HCT116 (cell line): Measurements from ENCODE around the gene UAP1. TPM values are rescaled to one million over a fixed set of nuclear protein-coding genes. Genes with fewer than 3 reads are reported as not detected.

ENCODE experiments used
- ATAC-seq: fragments of 200-7000 bp; cut with Tn5 transposase; 2 replicates; pipeline ENCODE4 v1.9.1; 2020; ENCODE audit warnings: mild to moderate bottlenecking, moderate library complexity
- BruUV-seq: library from RNA; stranded (reverse); fragments of 400-500 nt; replicated peaks from 2 replicates; lab custom pipeline; 2021; lab: Mats Ljungman, UMichigan
- CTCF ChIA-PET: fragments of 300-600 bp; sonication (Branson Sonifier 250); formaldehyde crosslinking; loops from one replicate; lab custom pipeline; 2021; ENCODE audit warnings: antibody characterized with exemption; lab: Charles Lee
- POLR2A ChIA-PET: fragments of 300-600, 350-600 bp; sonication (Branson Sonifier 250); formaldehyde crosslinking; loops from one replicate; lab custom pipeline; 2021; ENCODE audit warnings: antibody characterized with exemption; lab: Charles Lee
- RAD21 ChIA-PET, 2 experiments: fragments of 300-600 bp; sonication (Branson Sonifier 250); formaldehyde crosslinking; loops; one replicate each; lab custom pipeline; 2023; ENCODE audit warnings: low total read pairs in 2 of 2; ENCODE audit not compliant: uncharacterized antibody in 2 of 2, unreplicated experiment in 2 of 2, low non-redundant PET in 1 of 2; lab: Charles Lee
- DNase-seq: peaks from one replicate; pipeline ENCODE4 v3.0.0-alpha.2; 2010; ENCODE audit warnings: low read depth, low spot score
- H2AFZ ChIP-seq: fragments of 200-600 bp; shearing (Covaris generic), sonication (generic); 2 replicates; pipeline ENCODE4 v1.6.1; 2017; ENCODE audit warnings: low read depth, mixed run types, mixed read lengths, antibody characterized with exemption, low read length; ENCODE audit not compliant: poor library complexity, severe bottlenecking
- H3K27ac ChIP-seq: 2 replicates; pipeline ENCODE4 v1.5.1; 2012; ENCODE audit warnings: low read depth, low read length
- H3K27me3 ChIP-seq: fragments of 200-600 bp; sonication (generic); 2 replicates; pipeline ENCODE4 v1.6.1; 2016; ENCODE audit warnings: mixed run types, low read length, mixed read lengths; ENCODE audit not compliant: insufficient read depth
- H3K36me3 ChIP-seq, 2 experiments: fragments of 200-500 bp in 1 of 2; fragments of 200-600 bp in 1 of 2; sonication (Bioruptor generic) in 1 of 2; sonication (generic) in 1 of 2; 2 replicates each; pipeline versions ENCODE4 v1.5.1 to v1.6.1; 2014 to 2016; ENCODE audit warnings: low read length in 2 of 2, inconsistent platforms in 1 of 2, mixed read lengths in 1 of 2, mixed run types in 1 of 2; ENCODE audit not compliant: insufficient read depth in 2 of 2, control insufficient read depth in 1 of 2
- H3K4me1 ChIP-seq, 2 experiments: fragments of 200-600 bp in 1 of 2; sonication (generic) in 1 of 2; 2 replicates each; pipeline versions ENCODE4 v1.5.1 to v1.6.1; 2012 to 2017; ENCODE audit warnings: low read length in 2 of 2, inconsistent platforms in 1 of 2, mild to moderate bottlenecking in 1 of 2, mixed read lengths in 1 of 2, mixed run types in 1 of 2, moderate library complexity in 1 of 2; ENCODE audit not compliant: insufficient read depth in 2 of 2, control insufficient read depth in 1 of 2
- H3K4me2 ChIP-seq: fragments of 200-600 bp; sonication (generic); 2 replicates; pipeline ENCODE4 v1.6.1; 2017; ENCODE audit warnings: mixed run types, low read length, mixed read lengths
- H3K4me3 ChIP-seq, 2 experiments: fragments of 200-600 bp in 1 of 2; sonication (generic) in 1 of 2; replicated peaks in 1 of 2; 2 replicates each; pipeline ENCODE4 v1.5.1; 2011 to 2016; ENCODE audit warnings: low read length in 2 of 2, control low read depth in 1 of 2, low read depth in 1 of 2, mild to moderate bottlenecking in 1 of 2, mixed read lengths in 1 of 2, mixed run types in 1 of 2
- H3K79me2 ChIP-seq: fragments of 200-600 bp; sonication (generic); 2 replicates; pipeline ENCODE4 v1.6.1; 2017; ENCODE audit warnings: mild to moderate bottlenecking, mixed run types, low read length, moderate library complexity, mixed read lengths; ENCODE audit not compliant: insufficient read depth
- H3K9ac ChIP-seq: fragments of 200-600 bp; sonication (generic); 2 replicates; pipeline ENCODE4 v1.6.1; 2016; ENCODE audit warnings: low read length, mixed read lengths
- H3K9me2 ChIP-seq: fragments of 200-600 bp; sonication (generic), shearing (Covaris generic); 2 replicates; pipeline ENCODE4 v1.6.1; 2017; ENCODE audit warnings: mixed run types, mild to moderate bottlenecking, moderate library complexity; ENCODE audit not compliant: insufficient read depth
- H3K9me3 ChIP-seq, 2 experiments: fragments of 200-500 bp in 1 of 2; fragments of 200-600 bp in 1 of 2; sonication (Bioruptor generic) in 1 of 2; sonication (generic) in 1 of 2; 2 replicates each; pipeline ENCODE4 v1.6.1; 2014 to 2017; ENCODE audit warnings: low read length in 2 of 2, mixed read lengths in 2 of 2, inconsistent platforms in 1 of 2, low read depth in 1 of 2, mild to moderate bottlenecking in 1 of 2, mixed run types in 1 of 2, moderate library complexity in 1 of 2; ENCODE audit not compliant: control insufficient read depth in 1 of 2, insufficient read depth in 1 of 2
- H4K20me1 ChIP-seq: fragments of 200-600 bp; sonication (generic), shearing (Covaris generic); 2 replicates; pipeline ENCODE4 v1.6.1; 2017; ENCODE audit warnings: mixed run types, mild to moderate bottlenecking, moderate library complexity; ENCODE audit not compliant: insufficient read depth
- ATF3 ChIP-seq: IDR thresholded peaks from 2 replicates; pipeline ENCODE4 v1.6.1; 2012
- CBX3 ChIP-seq: IDR thresholded peaks from 2 replicates; pipeline ENCODE4 v1.6.1; 2012; ENCODE audit warnings: low read depth
- CEBPB ChIP-seq: IDR thresholded peaks from 2 replicates; pipeline ENCODE4 v1.6.1; 2012; ENCODE audit warnings: low read depth
- EZH2 ChIP-seq: fragments of 200-600 bp; sonication (generic); IDR thresholded peaks from 2 replicates; pipeline ENCODE4 v1.6.1; 2017; ENCODE audit warnings: antibody characterized with exemption, mixed run types
- EZH2phosphoT487 ChIP-seq: fragments of 200-600 bp; IDR thresholded peaks from 2 replicates; pipeline ENCODE4 v1.6.1; 2018; ENCODE audit warnings: antibody characterized with exemption, borderline replicate concordance
- FOSL1 ChIP-seq: IDR thresholded peaks from 2 replicates; pipeline ENCODE4 v1.6.1; 2012; ENCODE audit warnings: low read depth
- MAX ChIP-seq: IDR thresholded peaks from 2 replicates; pipeline ENCODE4 v1.6.1; 2012
- POLR2AphosphoS5 ChIP-seq: IDR thresholded peaks from 2 replicates; pipeline ENCODE4 v1.6.1; 2011; ENCODE audit warnings: mild to moderate bottlenecking, low read depth, low read length, moderate library complexity
- RAD21 ChIP-seq: IDR thresholded peaks from 2 replicates; pipeline ENCODE4 v1.6.1; 2012; ENCODE audit warnings: low read depth, mild to moderate bottlenecking
- REST ChIP-seq: IDR thresholded peaks from 2 replicates; pipeline ENCODE4 v1.6.1; 2012; ENCODE audit warnings: low read depth
- SIN3A ChIP-seq: IDR thresholded peaks from 2 replicates; pipeline ENCODE4 v1.6.1; 2012; ENCODE audit warnings: low read depth
- SRF ChIP-seq: IDR thresholded peaks from 2 replicates; pipeline ENCODE4 v1.6.1; 2012; ENCODE audit warnings: low read depth
- TCF7L2 ChIP-seq: IDR thresholded peaks from 2 replicates; pipeline ENCODE4 v1.7.0; 2011; ENCODE audit warnings: borderline replicate concordance, inconsistent platforms; ENCODE audit not compliant: insufficient read depth, insufficient read length; ENCODE audit errors: extremely low read depth
- YY1 ChIP-seq: IDR thresholded peaks from 2 replicates; pipeline ENCODE4 v1.6.1; 2011; ENCODE audit warnings: low read length, low read depth, moderate library complexity, mild to moderate bottlenecking; ENCODE audit not compliant: insufficient replicate concordance; ENCODE audit errors: extremely low read depth
- ZFX ChIP-seq: fragments of 450-650 bp; IDR thresholded peaks from 2 replicates; pipeline ENCODE4 v1.6.1; 2017
- ZNF274 ChIP-seq: fragments of 200-500 bp; sonication (Bioruptor generic); IDR thresholded peaks from 2 replicates; pipeline ENCODE4 v1.6.1; 2014; ENCODE audit warnings: mild to moderate bottlenecking, low read depth, low read length, inconsistent platforms
- intact Hi-C: fragments of 100-400 bp; cut with micrococcal nuclease; formaldehyde crosslinking; loops from 2 replicates; pipeline ENCODE4 v1.10.0; 2022
- total RNA-seq: library from RNA; stranded (reverse); gene quantifications from one replicate; pipeline ENCODE4 v1.2.1, GENCODE V29; 2021; ENCODE audit not compliant: unreplicated experiment

The UAP1 gene
- total RNA-seq, 1 experiment from 2014 or later = 51.4 TPM

- intact Hi-C loops = loop anchor here (10.0 kb wide), 1 partner anchor 212 kb away; no protein-coding TSS in a partner anchor
- no peak overlapping the region for H3K4me3 ChIP-seq
- no TSS peak for BruUV-seq
- H3K4me1 ChIP-seq = peaks cover 0 to 11% of the 10 kb centered on the region in 2 experiments; a peak in 3 of 4 replicates
- TF ChIP-seq EZH2 = no peak
- no peak for TF ChIP-seq RAD21
- no peak for TF ChIP-seq REST
- TF ChIP-seq SIN3A = no peak
- TF ChIP-seq YY1 = no peak
- no peak for TF ChIP-seq EZH2phosphoT487
- TF ChIP-seq SRF = no peak
- TF ChIP-seq FOSL1 = no peak
- no peak for TF ChIP-seq TCF7L2
- no peak for TF ChIP-seq CEBPB
- no peak for TF ChIP-seq ZNF274
- TF ChIP-seq ATF3 = no peak
- TF ChIP-seq MAX = no peak
- TF ChIP-seq CBX3 = no peak
- no peak for TF ChIP-seq POLR2AphosphoS5
- TF ChIP-seq ZFX = no peak
- peaks cover 72% of the 10 kb centered on the region for H3K79me2 ChIP-seq
- ChIA-PET CTCF (no interaction called here), POLR2A (no interaction called here), RAD21 (no interaction called here)
- peaks cover 6 to 13% of the 10 kb centered on the region in 2 experiments; a peak in 2 of 4 replicates for H3K36me3 ChIP-seq
- DNase-seq (no peak), ATAC-seq (no peak)
- no peak overlapping the region for H3K27ac ChIP-seq
- H3K4me2 ChIP-seq = no peak overlapping the region
- peaks cover 4% of the 10 kb centered on the region; the same call in 1 of the 2 replicates for H4K20me1 ChIP-seq
- H3K9me2 ChIP-seq = no peaks in the 10 kb centered on the region
- no peaks in the 10 kb centered on the region for H3K27me3 ChIP-seq
- no peaks in the 10 kb centered on the region for H3K9me3 ChIP-seq
- no peak overlapping the region for H2AFZ ChIP-seq
- no peak overlapping the region for H3K9ac ChIP-seq
Measured at GRCh38 chr1:162566870-162567269, 5.3 kb downstream of the UAP1 start.
